H1 (cell line): ENCODE measurements around the gene NKAIN2. TPM values are rescaled to one million over a fixed set of nuclear protein-coding genes. Genes with fewer than 3 reads are reported as not detected.

ENCODE experiments used
- CHD7 ChIP-seq: fragments of 300-600 bp; sonication (generic); IDR thresholded peaks from 2 replicates; pipeline ENCODE4 v1.7.1; 2012; ENCODE audit warnings: low read length, moderate library complexity, mild to moderate bottlenecking, inconsistent platforms; ENCODE audit not compliant: insufficient replicate concordance
- polyA plus RNA-seq, 7 experiments: library from polyadenylated mRNA; depleted of rRNA in 3 of 7; stranded (reverse) in 5 of 7; unstranded in 2 of 7; fragments of >200 nt in 5 of 7; fragments of 200-250 nt in 2 of 7; gene quantifications; 1 replicate in 5 of 7; 2 replicates in 1 of 7; 4 replicates in 1 of 7; pipeline versions ENCODE4 v1.2.1 to v1.2.3, GENCODE V29; 2011 to 2013; ENCODE audit warnings: missing spikeins in 2 of 7, mixed read lengths in 2 of 7
- total RNA-seq: library from RNA; stranded (reverse); fragmentation: NEBNext Ultra II Directional; extraction: Animal tissue kit (Norgen Biotek cat#: 25700); gene quantifications from 2 replicates; pipeline ENCODE4 v1.2.1, GENCODE V29; 2021

The NKAIN2 gene
- total and polyA plus RNA-seq, 2 of the 8 experiments (the other 6 are each of a cell fraction or from before 2014, with no cell fraction given) = 0.20 to 0.34 TPM

GRCh38 chr6:124470803-124471202 lies 667.1 kb downstream of the NKAIN2 start (continued):
- TF ChIP-seq CHD7 = no peak
